Measurements from ENCODE around the gene PLXNC1.

PLXNC1 gene

DNA sequence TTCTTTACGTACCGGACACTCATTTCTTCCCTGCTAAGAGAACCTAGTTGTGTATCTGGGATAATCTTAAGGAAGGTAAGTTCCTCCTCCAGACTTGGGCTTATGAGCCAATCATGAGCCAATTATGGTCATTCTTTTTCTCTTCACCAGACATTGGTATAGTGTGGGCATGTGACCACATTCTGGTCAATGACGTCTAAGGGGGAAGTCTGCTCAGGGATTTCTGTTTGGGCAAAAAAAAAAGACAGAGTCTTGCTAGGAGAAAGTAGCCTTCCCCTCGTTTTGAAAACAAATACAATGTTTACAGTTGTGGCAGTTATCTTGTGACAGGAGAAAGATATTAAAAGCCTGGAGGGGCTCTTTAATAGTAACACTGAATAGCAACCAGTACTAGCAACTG lies 20.1 kb upstream of the PLXNC1 start:
- Histone ChIP-seq H3K27ac (ENCODE audit: low read depth, low read length) (no peak overlapping the region), H3K4me1 (ENCODE audit: control insufficient read depth in 5 of 5, insufficient read depth in 5 of 5, low read length in 5 of 5) (no peaks in the 10 kb centered on the region), H3K36me3 (ENCODE audit: control insufficient read depth in 5 of 5, insufficient read depth in 5 of 5, low read length in 5 of 5) (no peaks in the 10 kb centered on the region), H3K9me3 (ENCODE audit: control insufficient read depth in 5 of 5, low read length in 5 of 5) (no peaks in the 10 kb centered on the region), H3K9ac (ENCODE audit: low read length in 5 of 5) (no peak overlapping the region), H3K4me3 (ENCODE audit: low read depth in 1 of 5, low read length in 5 of 5) (no peak overlapping the region), H3K27me3 (ENCODE audit: control insufficient read depth in 5 of 5, insufficient read depth in 4 of 5, low read length in 5 of 5) (no peaks in the 10 kb centered on the region)

DNA sequence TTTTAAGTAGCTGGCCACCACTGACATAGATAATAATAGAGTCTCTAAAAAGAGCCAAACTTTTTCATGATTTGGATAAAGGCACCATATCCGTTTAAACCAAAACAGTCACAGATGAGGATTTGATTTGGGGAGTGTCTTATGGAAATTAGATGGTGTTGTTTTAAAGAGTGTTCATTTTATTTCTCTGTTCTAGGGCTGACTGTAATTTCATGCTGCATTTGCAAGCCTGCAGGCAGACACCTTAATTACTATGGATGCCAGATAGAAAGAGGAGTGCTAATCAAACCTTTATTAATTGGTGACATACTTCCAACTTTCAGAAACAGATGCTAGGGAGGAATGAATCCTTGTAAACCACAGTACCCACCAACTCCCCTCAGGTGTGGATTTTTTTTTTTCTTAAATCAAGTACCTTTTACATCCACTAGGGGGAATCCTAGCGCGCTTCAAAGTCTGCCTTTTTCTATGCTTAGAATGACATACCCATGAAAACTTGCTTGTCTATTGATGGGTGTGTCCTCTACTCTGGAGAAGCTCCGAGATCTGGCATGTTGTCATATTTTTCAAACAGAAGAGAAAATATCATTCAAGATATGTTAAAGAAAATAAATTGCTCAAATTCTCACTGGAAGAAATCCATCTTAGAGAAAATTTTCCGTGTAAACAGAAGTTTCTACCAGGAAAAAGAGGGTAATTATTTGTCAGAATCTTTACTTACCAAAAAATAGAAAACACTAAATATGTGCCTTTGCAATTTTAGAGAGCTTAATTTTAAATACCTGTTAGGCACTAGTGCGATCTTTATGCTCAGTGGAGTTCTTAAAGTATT lies 14.2 kb upstream of the PLXNC1 start:
- H3K27ac ChIP-seq (ENCODE audit: low read depth, low read length), result no peak overlapping the region
- no peaks in the 10 kb centered on the region for H3K27me3 ChIP-seq (ENCODE audit: control insufficient read depth in 5 of 5, insufficient read depth in 4 of 5, low read length in 5 of 5)
- H3K4me3 ChIP-seq (ENCODE audit: low read depth in 1 of 5, low read length in 5 of 5), result no peak overlapping the region
- peaks cover 0 to 3% (median 0%) of the 10 kb centered on the region in 5 donors for H3K4me1 ChIP-seq (ENCODE audit: control insufficient read depth in 5 of 5, insufficient read depth in 5 of 5, low read length in 5 of 5)
- no peaks in the 10 kb centered on the region for H3K9me3 ChIP-seq (ENCODE audit: control insufficient read depth in 5 of 5, low read length in 5 of 5)
- H3K9ac ChIP-seq (ENCODE audit: low read length in 5 of 5), result no peak overlapping the region
- H3K36me3 ChIP-seq (ENCODE audit: control insufficient read depth in 5 of 5, insufficient read depth in 5 of 5, low read length in 5 of 5), result no peaks in the 10 kb centered on the region

DNA sequence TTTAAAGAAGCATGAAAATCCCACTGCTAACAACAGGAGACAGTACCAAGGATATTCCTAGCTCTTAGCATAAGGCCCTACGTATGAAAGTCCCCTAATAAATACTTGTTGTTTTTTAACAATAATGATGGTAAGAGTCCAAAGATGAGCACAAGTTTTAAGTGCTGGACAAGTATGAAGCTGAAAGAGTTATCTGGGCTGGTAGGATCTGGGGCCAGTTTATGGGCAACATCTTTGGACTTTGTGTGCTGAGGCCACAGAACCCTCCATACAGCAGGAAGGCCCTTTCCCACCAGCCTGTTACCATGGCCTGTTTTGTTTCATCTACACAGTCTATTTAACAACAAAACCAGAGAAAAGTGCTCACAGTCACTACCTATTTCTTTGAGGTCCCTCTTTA lies 12.5 kb upstream of the PLXNC1 start:
- H3K27ac ChIP-seq (ENCODE audit: low read depth, low read length), result no peak overlapping the region
- H3K4me1 ChIP-seq (ENCODE audit: control insufficient read depth in 5 of 5, insufficient read depth in 5 of 5, low read length in 5 of 5), result peaks cover 0 to 3% (median 0%) of the 10 kb centered on the region in 5 donors
- no peak overlapping the region for H3K9ac ChIP-seq (ENCODE audit: low read length in 5 of 5)
- H3K4me3 ChIP-seq (ENCODE audit: low read depth in 1 of 5, low read length in 5 of 5), result no peak overlapping the region
- H3K36me3 ChIP-seq (ENCODE audit: control insufficient read depth in 5 of 5, insufficient read depth in 5 of 5, low read length in 5 of 5), result no peaks in the 10 kb centered on the region
- no peaks in the 10 kb centered on the region for H3K27me3 ChIP-seq (ENCODE audit: control insufficient read depth in 5 of 5, insufficient read depth in 4 of 5, low read length in 5 of 5)
- no peaks in the 10 kb centered on the region for H3K9me3 ChIP-seq (ENCODE audit: control insufficient read depth in 5 of 5, low read length in 5 of 5)

DNA sequence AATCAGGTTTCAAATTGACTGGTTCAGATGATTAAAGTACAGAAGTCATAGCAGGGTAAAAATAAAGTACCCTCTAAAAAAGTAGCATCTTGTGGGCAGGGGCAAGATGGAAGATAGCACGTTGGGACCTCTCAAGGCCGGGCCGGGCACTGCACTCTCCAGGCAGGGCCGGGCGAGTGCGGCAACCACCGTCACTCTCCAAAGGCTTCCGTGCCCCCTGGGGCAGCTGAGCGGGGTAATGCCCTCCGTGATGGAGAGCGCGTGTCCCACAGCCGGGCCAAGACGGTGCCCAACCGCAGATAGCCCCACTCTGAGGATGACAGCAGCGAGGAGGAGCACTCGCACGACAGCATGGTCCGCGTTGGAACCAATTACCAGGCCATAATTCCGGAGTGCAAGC lies 8.6 kb upstream of the PLXNC1 start:
- Histone ChIP-seq H3K4me3 (ENCODE audit: low read depth in 1 of 5, low read length in 5 of 5) (no peak overlapping the region), H3K27me3 (ENCODE audit: control insufficient read depth in 5 of 5, insufficient read depth in 4 of 5, low read length in 5 of 5) (peaks cover 0 to 5% (median 0%) of the 10 kb centered on the region in 5 donors), H3K9me3 (ENCODE audit: control insufficient read depth in 5 of 5, low read length in 5 of 5) (no peaks in the 10 kb centered on the region), H3K27ac (ENCODE audit: low read depth, low read length) (no peak overlapping the region), H3K9ac (ENCODE audit: low read length in 5 of 5) (no peak overlapping the region), H3K4me1 (ENCODE audit: control insufficient read depth in 5 of 5, insufficient read depth in 5 of 5, low read length in 5 of 5) (no peaks in the 10 kb centered on the region), H3K36me3 (ENCODE audit: control insufficient read depth in 5 of 5, insufficient read depth in 5 of 5, low read length in 5 of 5) (no peaks in the 10 kb centered on the region)

DNA sequence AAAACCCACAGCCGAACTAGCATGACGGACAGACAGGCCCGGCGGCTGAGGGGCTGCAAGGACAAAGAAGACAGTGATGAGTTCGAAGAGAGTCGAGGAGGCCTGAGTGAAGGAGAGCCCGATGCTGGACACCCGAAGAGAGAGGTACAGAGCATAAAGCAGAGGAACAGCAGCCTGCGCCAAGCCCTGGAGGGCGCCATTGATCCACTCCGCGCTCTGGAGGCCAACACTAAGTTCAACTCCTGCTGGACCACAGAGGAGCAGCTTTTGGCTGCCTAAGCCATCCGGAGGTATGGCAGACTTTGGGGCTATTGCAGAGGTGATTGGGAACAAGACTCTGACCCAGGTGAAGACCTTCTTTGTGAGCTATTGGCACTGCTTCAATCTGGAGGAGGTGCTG lies 7.8 kb upstream of the PLXNC1 start:
- Histone ChIP-seq H3K9ac (ENCODE audit: low read length in 5 of 5) (no peak overlapping the region), H3K4me3 (ENCODE audit: low read depth in 1 of 5, low read length in 5 of 5) (no peak overlapping the region), H3K27me3 (ENCODE audit: control insufficient read depth in 5 of 5, insufficient read depth in 4 of 5, low read length in 5 of 5) (peaks cover 0 to 5% (median 0%) of the 10 kb centered on the region in 5 donors), H3K36me3 (ENCODE audit: control insufficient read depth in 5 of 5, insufficient read depth in 5 of 5, low read length in 5 of 5) (no peaks in the 10 kb centered on the region), H3K9me3 (ENCODE audit: control insufficient read depth in 5 of 5, low read length in 5 of 5) (no peaks in the 10 kb centered on the region), H3K27ac (ENCODE audit: low read depth, low read length) (no peak overlapping the region), H3K4me1 (ENCODE audit: control insufficient read depth in 5 of 5, insufficient read depth in 5 of 5, low read length in 5 of 5) (peaks cover 0 to 4% (median 0%) of the 10 kb centered on the region in 5 donors)

DNA sequence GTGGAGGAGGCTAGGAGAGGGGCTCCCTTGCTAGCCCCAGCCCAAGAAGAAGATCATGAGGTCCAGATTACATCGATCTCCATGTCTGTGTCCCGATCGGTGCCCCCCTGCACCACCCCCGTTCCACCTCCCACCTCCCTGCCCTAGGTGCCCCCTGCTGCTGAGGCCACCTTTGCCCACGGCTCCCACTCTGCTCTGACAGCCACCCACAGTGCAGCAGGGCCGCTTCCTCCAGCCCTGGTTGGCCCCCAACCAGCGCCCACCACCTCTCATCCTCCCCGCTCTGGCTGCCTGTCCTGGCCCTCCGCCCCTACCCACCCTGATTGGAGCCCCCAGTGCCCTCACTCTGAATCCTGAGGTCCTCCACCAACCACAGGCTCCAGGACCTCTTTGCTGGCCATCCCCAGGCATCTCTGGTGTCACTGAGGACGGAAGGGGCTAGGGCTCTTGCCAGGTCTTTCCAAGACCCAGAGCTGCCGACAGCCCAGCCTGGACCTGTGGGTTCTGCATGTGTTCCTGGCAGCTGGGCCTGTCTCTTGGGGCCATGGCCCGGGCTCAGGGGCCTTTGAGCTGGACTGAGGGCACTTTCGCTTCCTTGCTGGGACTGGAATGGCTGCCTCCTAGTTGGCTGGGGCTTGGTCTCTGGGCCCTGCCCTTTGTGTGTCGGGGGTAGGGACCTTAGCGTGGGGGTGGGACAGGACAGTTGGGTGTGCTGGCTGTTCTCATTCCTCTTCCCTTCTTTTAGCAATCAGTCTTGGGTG lies 7.2 kb upstream of the PLXNC1 start:
- Histone ChIP-seq H3K9ac (ENCODE audit: low read length in 5 of 5) (no peak overlapping the region), H3K9me3 (ENCODE audit: control insufficient read depth in 5 of 5, low read length in 5 of 5) (no peaks in the 10 kb centered on the region), H3K27ac (ENCODE audit: low read depth, low read length) (no peak overlapping the region), H3K4me1 (ENCODE audit: control insufficient read depth in 5 of 5, insufficient read depth in 5 of 5, low read length in 5 of 5) (peaks cover 0 to 6% (median 0%) of the 10 kb centered on the region in 5 donors), H3K36me3 (ENCODE audit: control insufficient read depth in 5 of 5, insufficient read depth in 5 of 5, low read length in 5 of 5) (no peaks in the 10 kb centered on the region), H3K27me3 (ENCODE audit: control insufficient read depth in 5 of 5, insufficient read depth in 4 of 5, low read length in 5 of 5) (peaks cover 0 to 5% (median 0%) of the 10 kb centered on the region in 5 donors), H3K4me3 (ENCODE audit: low read depth in 1 of 5, low read length in 5 of 5) (no peak overlapping the region)

DNA sequence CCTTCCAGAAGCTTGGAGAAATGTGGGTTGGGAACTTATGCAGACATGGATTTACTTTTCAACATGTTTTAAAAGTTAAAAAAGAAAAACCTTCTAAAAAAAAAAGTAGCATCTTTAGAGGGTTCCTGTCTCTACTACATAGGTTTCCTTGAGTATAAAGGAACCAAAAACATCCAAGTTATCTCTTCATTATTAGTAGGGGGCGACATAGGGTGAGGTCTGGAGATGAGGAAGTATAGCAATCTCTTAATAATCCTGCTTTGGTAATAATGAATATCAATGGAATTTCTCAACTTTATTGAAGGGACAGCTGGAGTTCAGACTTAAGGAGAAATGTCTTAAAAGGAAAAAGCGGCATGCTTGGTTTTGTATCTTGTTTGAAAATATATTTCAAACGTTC lies 6.5 kb upstream of the PLXNC1 start:
- H3K27ac ChIP-seq (ENCODE audit: low read depth, low read length), result no peak overlapping the region
- no peaks in the 10 kb centered on the region for H3K36me3 ChIP-seq (ENCODE audit: control insufficient read depth in 5 of 5, insufficient read depth in 5 of 5, low read length in 5 of 5)
- no peak overlapping the region for H3K9ac ChIP-seq (ENCODE audit: low read length in 5 of 5)
- peaks cover 0 to 5% (median 2%) of the 10 kb centered on the region in 5 donors for H3K27me3 ChIP-seq (ENCODE audit: control insufficient read depth in 5 of 5, insufficient read depth in 4 of 5, low read length in 5 of 5)
- no peaks in the 10 kb centered on the region for H3K9me3 ChIP-seq (ENCODE audit: control insufficient read depth in 5 of 5, low read length in 5 of 5)
- H3K4me1 ChIP-seq (ENCODE audit: control insufficient read depth in 5 of 5, insufficient read depth in 5 of 5, low read length in 5 of 5), result peaks cover 0 to 6% (median 0%) of the 10 kb centered on the region in 5 donors
- no peak overlapping the region for H3K4me3 ChIP-seq (ENCODE audit: low read depth in 1 of 5, low read length in 5 of 5)

DNA sequence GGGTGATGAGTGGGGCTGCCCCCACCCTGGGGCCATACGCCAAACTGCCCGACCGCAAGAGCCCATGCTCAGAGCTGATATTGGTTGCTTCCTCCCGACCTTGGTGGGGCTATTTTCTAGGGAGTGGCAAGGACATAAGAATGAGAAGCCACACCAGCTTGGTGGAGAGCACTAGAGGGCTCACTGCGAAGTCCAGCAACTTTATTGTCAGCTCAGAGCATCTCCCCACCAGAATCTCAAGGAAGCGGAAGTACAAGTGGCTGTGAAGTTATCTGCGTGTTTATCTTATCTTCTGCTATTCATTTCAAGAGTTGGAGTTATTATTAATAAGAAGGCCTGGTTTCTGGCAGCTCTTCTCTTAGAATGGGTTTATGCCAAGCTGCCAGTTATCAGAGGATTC lies 4.9 kb upstream of the PLXNC1 start:
- Histone ChIP-seq H3K27me3 (ENCODE audit: control insufficient read depth in 5 of 5, insufficient read depth in 4 of 5, low read length in 5 of 5) (peaks cover 4 to 12% (median 10%) of the 10 kb centered on the region in 5 donors), H3K9me3 (ENCODE audit: control insufficient read depth in 5 of 5, low read length in 5 of 5) (no peaks in the 10 kb centered on the region), H3K36me3 (ENCODE audit: control insufficient read depth in 5 of 5, insufficient read depth in 5 of 5, low read length in 5 of 5) (no peaks in the 10 kb centered on the region), H3K9ac (ENCODE audit: low read length in 5 of 5) (no peak overlapping the region), H3K27ac (ENCODE audit: low read depth, low read length) (no peak overlapping the region), H3K4me1 (ENCODE audit: control insufficient read depth in 5 of 5, insufficient read depth in 5 of 5, low read length in 5 of 5) (peaks cover 0 to 13% (median 7%) of the 10 kb centered on the region in 5 donors), H3K4me3 (ENCODE audit: low read depth in 1 of 5, low read length in 5 of 5) (no peak overlapping the region)

DNA sequence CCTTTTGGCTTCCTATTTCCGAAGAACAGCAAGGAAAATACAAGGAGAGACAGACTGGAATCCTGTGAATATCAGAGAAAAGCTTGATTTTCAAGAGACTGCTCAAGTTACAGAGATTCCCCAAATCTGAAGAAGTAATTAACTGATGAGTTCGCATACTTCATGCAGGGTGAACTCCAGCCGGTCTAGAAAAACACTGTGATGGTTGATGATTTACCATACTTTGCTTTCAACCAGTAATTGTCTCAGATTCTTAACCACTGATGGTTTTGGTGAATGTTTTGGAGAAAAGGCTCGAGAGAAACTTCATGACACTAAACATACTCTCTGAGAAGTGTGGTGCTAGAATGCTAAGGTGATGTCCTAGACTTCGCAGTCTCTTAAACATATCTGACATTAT lies 4.4 kb upstream of the PLXNC1 start:
- Histone ChIP-seq H3K27ac (ENCODE audit: low read depth, low read length) (no peak overlapping the region), H3K27me3 (ENCODE audit: control insufficient read depth in 5 of 5, insufficient read depth in 4 of 5, low read length in 5 of 5) (peaks cover 4 to 13% (median 11%) of the 10 kb centered on the region in 5 donors), H3K9ac (ENCODE audit: low read length in 5 of 5) (no peak overlapping the region), H3K4me1 (ENCODE audit: control insufficient read depth in 5 of 5, insufficient read depth in 5 of 5, low read length in 5 of 5) (peaks cover 0 to 15% (median 8%) of the 10 kb centered on the region in 5 donors), H3K36me3 (ENCODE audit: control insufficient read depth in 5 of 5, insufficient read depth in 5 of 5, low read length in 5 of 5) (no peaks in the 10 kb centered on the region), H3K9me3 (ENCODE audit: control insufficient read depth in 5 of 5, low read length in 5 of 5) (no peaks in the 10 kb centered on the region), H3K4me3 (ENCODE audit: low read depth in 1 of 5, low read length in 5 of 5) (no peak overlapping the region)

DNA sequence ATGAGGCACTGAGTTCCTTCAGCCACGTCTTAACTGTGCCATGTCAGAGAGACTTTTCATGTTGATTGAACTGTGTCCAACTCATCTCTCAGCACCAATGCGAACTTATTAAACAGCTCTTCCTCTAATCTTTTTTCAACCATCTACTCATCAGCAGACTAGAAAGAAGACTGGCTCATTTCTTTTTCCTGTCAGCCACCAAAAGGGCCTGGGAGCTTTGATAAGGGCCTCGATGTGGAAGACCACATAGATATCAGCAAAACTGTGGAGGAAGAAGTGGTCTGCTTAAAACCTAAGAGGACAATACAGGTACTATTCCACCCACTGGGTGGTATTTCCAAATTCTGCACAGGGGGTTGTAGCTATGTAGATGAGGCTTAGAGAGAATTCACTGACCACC lies 3.6 kb upstream of the PLXNC1 start:
- H3K27me3 ChIP-seq (ENCODE audit: control insufficient read depth in 5 of 5, insufficient read depth in 4 of 5, low read length in 5 of 5), result peaks cover 4 to 20% (median 17%) of the 10 kb centered on the region in 5 donors
- H3K27ac ChIP-seq (ENCODE audit: low read depth, low read length), result no peak overlapping the region

More for the DNA sequence above, 3.6 kb upstream of the PLXNC1 start:
- H3K9me3 ChIP-seq (ENCODE audit: control insufficient read depth in 5 of 5, low read length in 5 of 5), result no peaks in the 10 kb centered on the region
- H3K4me1 ChIP-seq (ENCODE audit: control insufficient read depth in 5 of 5, insufficient read depth in 5 of 5, low read length in 5 of 5), result peaks cover 0 to 23% (median 16%) of the 10 kb centered on the region in 5 donors
- no peaks in the 10 kb centered on the region for H3K36me3 ChIP-seq (ENCODE audit: control insufficient read depth in 5 of 5, insufficient read depth in 5 of 5, low read length in 5 of 5)
- no peak overlapping the region for H3K9ac ChIP-seq (ENCODE audit: low read length in 5 of 5)
- no peak overlapping the region for H3K4me3 ChIP-seq (ENCODE audit: low read depth in 1 of 5, low read length in 5 of 5)

Measured in subcutaneous abdominal adipose tissue (tissue), 5 donors.